Testis (tissue), 3 donors: Measurements from ENCODE around the gene FAM200C. TPM values are rescaled to one million over a fixed set of nuclear protein-coding genes. Genes with fewer than 3 reads are reported as not detected.

Source experiments
- DNase-seq: peaks from one replicate; pipeline ENCODE4 v3.0.0-alpha.2; 2019
- H3K27ac ChIP-seq, 2 donors: fragments of 200-600 bp; sonication (generic); one replicate each; pipeline ENCODE4 v1.5.1; 2019
- H3K27me3 ChIP-seq: fragments of 200-600 bp; sonication (generic); one replicate; pipeline ENCODE4 v1.5.1; 2019
- H3K36me3 ChIP-seq: fragments of 200-600 bp; sonication (generic); one replicate; pipeline ENCODE4 v1.5.1; 2017; ENCODE audit warnings: low read depth; ENCODE audit errors: missing control alignments
- H3K4me1 ChIP-seq: fragments of 200-600 bp; sonication (generic); one replicate; pipeline ENCODE4 v1.5.1; 2019
- H3K4me3 ChIP-seq, 2 donors: fragments of 200-600 bp; sonication (generic); one replicate each; pipeline ENCODE4 v1.5.1; 2017 to 2019
- H3K9me3 ChIP-seq: fragments of 200-600 bp; sonication (generic); one replicate; pipeline ENCODE4 v1.5.1; 2017
- POLR2A ChIP-seq: fragments of 450-650 bp; IDR thresholded peaks from one replicate; pipeline ENCODE4 v1.6.1; 2017; ENCODE audit warnings: antibody characterized with exemption, mild to moderate bottlenecking, moderate library complexity
- WGBS, 2 donors: methylation state at CpG; one replicate each; pipeline ENCODE4 v1.1.5; 2018; 5-methylcytosine and 5-hydroxymethylcytosine counted together
- intact Hi-C: fragments of 100-400 bp; cut with DNase I; formaldehyde crosslinking; loops from one replicate; pipeline ENCODE4 v1.15.1; 2023; ENCODE audit warnings: low total_unique reads
- polyA plus RNA-seq: library from polyadenylated mRNA; stranded (reverse); fragments of 350-450 nt; fragmentation: Illumina TruSeq; extraction: RNeasy Lipid Tissue Mini Kit (QIAGEN cat#74804); gene quantifications from one replicate; pipeline ENCODE4 v1.2.3, GENCODE V29; 2014; ENCODE audit warnings: low read depth, low replicate concordance; ENCODE audit not compliant: insufficient read depth
- total RNA-seq, 2 donors: library from RNA; depleted of rRNA; stranded (reverse); fragments of >200 nt; gene quantifications; one replicate each; pipeline ENCODE4 v1.2.3, GENCODE V29; 2016
- TF ChIP-seq, protein P1 (sequence below), 3 experiments: fragments of 450-650 bp in 2 of 3; fragments of 200-600 bp in 1 of 3; sonication (generic) in 1 of 3; IDR thresholded peaks; one replicate each; pipeline ENCODE4 v1.5.1; 2016 to 2019; ENCODE audit warnings: antibody characterized with exemption in 3 of 3, mild to moderate bottlenecking in 2 of 3, moderate library complexity in 1 of 3

The FAM200C gene
- total and polyA plus RNA-seq, 3 donors from 2014 or later: 5.5 to 11.1 (median 10.6) TPM

GRCh38 chr5:160367261-160367660 lies 32.6 kb downstream of the FAM200C start:
- Histone ChIP-seq H3K27ac (peak overlapping the region in 1 of 2 donors; percentile 6), H3K9me3 (no peaks in the 10 kb centered on the region), H3K4me1 (peaks cover 29% of the 10 kb centered on the region), H3K27me3 (no peaks in the 10 kb centered on the region), H3K36me3 (no peaks in the 10 kb centered on the region), H3K4me3 (no peak overlapping the region)
- TF ChIP-seq, protein P1, sequence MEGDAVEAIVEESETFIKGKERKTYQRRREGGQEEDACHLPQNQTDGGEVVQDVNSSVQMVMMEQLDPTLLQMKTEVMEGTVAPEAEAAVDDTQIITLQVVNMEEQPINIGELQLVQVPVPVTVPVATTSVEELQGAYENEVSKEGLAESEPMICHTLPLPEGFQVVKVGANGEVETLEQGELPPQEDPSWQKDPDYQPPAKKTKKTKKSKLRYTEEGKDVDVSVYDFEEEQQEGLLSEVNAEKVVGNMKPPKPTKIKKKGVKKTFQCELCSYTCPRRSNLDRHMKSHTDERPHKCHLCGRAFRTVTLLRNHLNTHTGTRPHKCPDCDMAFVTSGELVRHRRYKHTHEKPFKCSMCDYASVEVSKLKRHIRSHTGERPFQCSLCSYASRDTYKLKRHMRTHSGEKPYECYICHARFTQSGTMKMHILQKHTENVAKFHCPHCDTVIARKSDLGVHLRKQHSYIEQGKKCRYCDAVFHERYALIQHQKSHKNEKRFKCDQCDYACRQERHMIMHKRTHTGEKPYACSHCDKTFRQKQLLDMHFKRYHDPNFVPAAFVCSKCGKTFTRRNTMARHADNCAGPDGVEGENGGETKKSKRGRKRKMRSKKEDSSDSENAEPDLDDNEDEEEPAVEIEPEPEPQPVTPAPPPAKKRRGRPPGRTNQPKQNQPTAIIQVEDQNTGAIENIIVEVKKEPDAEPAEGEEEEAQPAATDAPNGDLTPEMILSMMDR (IDR thresholded peaks at IDR 0.05): no peak
- no peak for TF ChIP-seq POLR2A
- intact Hi-C loops: no loop called here
- whole genome bisulfite sequencing, 2 donors: 54 to 58% methylated on average over 2 of the region's 2 CpGs
- no peak for DNase-seq

DNA sequence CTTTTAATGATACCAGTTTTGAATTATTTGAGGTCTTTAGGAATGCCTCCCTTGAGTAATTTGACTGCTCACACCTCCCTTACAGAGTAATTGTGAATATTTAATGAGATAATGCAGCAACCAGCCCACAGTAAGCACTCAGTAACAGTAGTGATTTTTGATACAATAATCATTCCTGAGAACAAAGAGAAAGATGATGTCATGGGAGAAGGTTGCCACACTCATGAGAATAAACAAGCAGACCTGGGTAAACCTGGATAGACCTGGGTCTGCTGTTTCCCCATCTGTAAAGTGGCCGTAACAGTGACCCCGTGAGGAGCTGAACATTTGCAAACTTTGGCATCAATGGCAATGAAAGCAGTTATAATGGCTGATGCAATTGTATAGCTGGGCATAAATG lies 33.6 kb downstream of the FAM200C start:
- TF ChIP-seq, protein P1 (IDR thresholded peaks at IDR 0.05): no peak
- Histone ChIP-seq H3K36me3 (no peaks in the 10 kb centered on the region), H3K27ac (peak overlapping the region in 1 of 2 donors; percentile 0), H3K4me3 (no peak overlapping the region), H3K4me1 (peaks cover 29% of the 10 kb centered on the region), H3K27me3 (no peaks in the 10 kb centered on the region), H3K9me3 (no peaks in the 10 kb centered on the region)
- intact Hi-C loops: no loop called here
- no peak for DNase-seq
- 80 to 86% methylated on average over 2 of the region's 2 CpGs for WGBS, 2 donors

DNA sequence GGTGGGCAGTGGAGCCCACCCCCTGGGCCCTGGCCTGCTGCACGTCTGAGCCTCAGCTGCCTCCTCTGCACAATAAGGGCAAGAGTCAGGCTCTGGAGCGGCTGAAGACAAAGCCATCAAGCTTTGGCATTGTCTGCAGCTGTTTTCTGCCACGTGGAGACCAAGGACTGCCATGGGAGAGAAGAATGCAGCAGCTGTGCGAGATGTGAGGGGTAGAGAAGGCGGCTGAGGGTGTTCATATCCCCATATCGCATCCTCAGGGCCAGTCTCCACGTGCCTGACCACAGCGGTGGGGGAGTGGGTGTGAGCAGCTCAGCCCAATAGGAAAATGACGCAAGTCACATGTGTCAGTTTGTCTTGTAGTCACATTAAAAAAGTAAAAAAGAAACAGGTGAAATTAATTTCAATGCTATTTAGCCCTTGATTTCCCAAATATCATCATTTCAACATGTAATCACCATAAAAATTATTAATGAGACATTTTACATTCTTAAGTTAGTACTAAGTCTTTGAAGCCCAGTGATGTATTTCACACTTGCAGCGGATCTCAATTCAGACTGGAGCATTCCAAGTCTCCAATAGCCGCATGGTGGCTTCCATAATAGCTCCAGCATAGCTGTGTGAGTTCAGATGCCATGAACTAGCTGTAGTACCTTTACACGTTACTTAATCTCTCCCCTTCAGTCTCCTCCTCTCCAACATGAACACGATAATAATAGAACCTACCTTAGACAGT lies 36.0 kb downstream of the FAM200C start:
- Histone ChIP-seq H3K27me3 (no peaks in the 10 kb centered on the region), H3K4me1 (peaks cover 45% of the 10 kb centered on the region), H3K36me3 (no peaks in the 10 kb centered on the region), H3K27ac (peak overlapping the region; percentile 36 to 82), H3K9me3 (no peaks in the 10 kb centered on the region), H3K4me3 (no peak overlapping the region)
- 42 to 46% methylated on average over 13 of the region's 13 CpGs for WGBS, 2 donors
- intact Hi-C loops: no loop called here
- no peak for DNase-seq
- TF ChIP-seq POLR2A: no peak
- TF ChIP-seq, protein P1 (IDR thresholded peaks at IDR 0.05): no peak

DNA sequence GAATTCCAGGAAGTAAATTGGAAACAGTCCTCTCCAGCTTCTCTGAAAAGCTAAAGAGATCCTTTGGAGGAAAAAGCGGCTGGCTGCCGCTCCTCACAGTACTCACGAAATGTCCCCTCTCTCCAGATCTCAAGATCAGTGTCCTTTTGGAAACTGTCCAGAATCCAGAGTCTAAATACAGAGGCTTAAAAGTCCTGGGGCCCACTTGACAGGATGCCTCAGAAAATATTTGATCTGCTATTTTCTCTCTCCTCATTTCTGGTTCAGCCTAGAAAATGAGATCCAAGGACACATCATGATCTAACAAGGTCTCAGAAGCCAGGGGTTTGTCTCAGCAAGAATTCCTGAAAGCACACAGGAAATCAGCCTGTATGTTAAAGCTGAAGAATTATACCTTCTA lies 36.6 kb downstream of the FAM200C start:
- 19 to 37% methylated on average over 3 of the region's 3 CpGs for WGBS, 2 donors
- H3K4me1 ChIP-seq: peaks cover 51% of the 10 kb centered on the region
- DNase-seq: no peak
- no peaks in the 10 kb centered on the region for H3K9me3 ChIP-seq
- no peak for TF ChIP-seq POLR2A
- TF ChIP-seq, protein P1 (IDR thresholded peaks at IDR 0.05): no peak
- H3K4me3 ChIP-seq: no peak overlapping the region
- peak overlapping the region; percentile 36 to 82 for H3K27ac ChIP-seq
- intact Hi-C loops: no loop called here
- H3K36me3 ChIP-seq: no peaks in the 10 kb centered on the region
- H3K27me3 ChIP-seq: no peaks in the 10 kb centered on the region
